HG02623 (cell line): ENCODE results near the gene CYP8B1.

Experiments used
- ATAC-seq: cut with Tn5 transposase; IDR thresholded peaks from one replicate; pipeline ENCODE4 v1.9.1; 2021; ENCODE audit warnings: moderate library complexity; ENCODE audit not compliant: unreplicated experiment

Gene CYP8B1

DNA sequence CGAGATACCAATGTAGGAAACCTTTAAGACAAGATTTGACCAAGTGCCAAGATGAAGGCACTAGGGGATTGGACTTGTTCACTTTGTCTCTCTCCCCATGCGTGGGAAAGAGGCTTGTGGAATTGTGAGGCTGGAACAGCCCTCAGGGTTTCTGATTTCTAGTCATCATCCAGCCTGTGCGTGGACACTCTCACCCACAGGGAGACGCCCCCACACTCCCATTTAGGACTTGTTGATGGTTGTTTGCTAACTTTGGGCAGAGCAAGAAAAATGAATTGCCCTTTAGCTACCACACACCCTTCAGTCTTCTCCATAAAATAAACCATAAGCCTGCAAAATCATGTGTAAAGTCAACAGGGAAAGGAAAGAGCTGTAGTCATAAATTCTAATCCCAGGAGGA lies 48.0 kb downstream of the CYP8B1 start:
- no peak for ATAC-seq

DNA sequence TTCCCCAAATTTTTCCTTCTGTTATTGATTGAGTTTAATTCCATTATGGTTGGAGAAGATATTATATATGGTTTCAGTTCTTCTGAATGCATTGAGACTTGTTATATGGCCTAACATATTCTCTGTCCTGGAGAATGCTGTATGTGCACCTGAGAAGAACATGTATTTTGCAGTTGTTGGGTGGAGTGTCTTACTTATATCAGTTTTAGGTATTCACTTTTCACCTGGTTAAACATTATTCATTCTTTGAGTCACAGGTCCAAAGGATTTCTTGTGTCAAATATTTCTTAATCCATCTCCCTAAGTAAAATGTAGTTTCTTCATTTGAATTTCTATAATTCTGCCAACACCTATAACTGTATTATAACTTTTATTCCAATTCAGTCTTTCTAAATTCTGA lies 48.7 kb downstream of the CYP8B1 start:
- ATAC-seq, result no peak

DNA sequence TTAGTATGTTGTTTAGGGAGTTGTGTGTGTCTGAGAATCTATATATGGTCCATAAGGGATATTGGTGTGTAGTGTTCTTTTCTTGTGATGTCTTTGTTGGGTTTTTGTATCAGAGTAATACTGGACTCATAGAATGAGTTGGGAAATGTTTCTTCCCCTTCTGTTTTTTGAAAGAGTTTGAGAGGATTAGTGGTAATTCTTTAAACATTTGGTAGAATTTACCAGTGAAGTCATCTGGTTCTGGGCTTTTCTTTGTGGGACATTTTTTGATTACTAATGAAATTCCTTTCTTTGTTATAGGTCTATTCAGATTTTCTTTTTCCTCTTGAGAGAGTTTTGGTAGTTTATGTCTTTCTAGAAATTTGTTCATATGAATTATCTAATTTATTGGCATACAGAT lies 49.5 kb downstream of the CYP8B1 start:
- ATAC-seq, result no peak

DNA sequence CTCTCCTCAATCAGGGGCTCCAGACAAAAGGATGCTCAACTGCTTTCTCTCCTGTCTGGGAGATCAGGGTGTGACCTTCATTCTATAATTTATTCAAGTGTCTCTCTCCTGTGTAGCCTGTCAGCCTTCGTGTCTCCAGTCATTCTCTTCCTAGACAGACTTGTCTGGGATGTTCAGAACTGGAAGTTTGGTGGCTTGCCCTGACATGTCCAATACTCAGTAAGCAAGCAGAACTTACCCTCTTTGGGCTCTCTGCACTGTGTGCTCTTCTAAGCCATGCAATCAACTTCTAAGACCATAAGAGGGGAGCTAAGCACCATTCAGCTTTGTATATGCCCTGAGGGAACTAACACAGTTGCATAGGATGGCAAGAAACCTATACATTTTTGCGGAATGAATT lies 52.3 kb downstream of the CYP8B1 start:
- no peak for ATAC-seq

DNA sequence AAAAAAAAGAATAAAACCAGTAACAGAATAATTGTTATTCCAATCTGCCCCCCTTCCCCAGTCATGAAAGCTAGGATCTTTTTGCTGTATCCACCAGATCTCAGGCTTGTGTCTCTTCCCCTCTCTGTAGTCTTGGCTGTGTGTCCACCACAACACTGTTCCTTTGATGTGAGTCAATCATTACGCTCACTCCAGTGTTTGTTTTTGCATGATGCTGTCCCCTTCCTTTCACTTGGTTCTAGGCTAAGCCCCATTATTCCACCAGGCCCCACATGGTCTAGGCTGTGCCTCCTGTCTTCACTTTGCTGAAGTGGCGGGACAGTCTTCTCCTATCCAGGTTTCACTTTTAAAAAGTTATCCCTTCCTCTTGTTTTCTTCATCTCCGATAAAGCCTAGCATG lies 52.9 kb downstream of the CYP8B1 start:
- no peak for ATAC-seq
